GM19452 (cell line): ENCODE measurements around the gene TSC22D4.

Experiments used
- ATAC-seq: cut with Tn5 transposase; IDR thresholded peaks from one replicate; pipeline ENCODE4 v1.9.1; 2021; ENCODE audit not compliant: unreplicated experiment

Gene TSC22D4

DNA sequence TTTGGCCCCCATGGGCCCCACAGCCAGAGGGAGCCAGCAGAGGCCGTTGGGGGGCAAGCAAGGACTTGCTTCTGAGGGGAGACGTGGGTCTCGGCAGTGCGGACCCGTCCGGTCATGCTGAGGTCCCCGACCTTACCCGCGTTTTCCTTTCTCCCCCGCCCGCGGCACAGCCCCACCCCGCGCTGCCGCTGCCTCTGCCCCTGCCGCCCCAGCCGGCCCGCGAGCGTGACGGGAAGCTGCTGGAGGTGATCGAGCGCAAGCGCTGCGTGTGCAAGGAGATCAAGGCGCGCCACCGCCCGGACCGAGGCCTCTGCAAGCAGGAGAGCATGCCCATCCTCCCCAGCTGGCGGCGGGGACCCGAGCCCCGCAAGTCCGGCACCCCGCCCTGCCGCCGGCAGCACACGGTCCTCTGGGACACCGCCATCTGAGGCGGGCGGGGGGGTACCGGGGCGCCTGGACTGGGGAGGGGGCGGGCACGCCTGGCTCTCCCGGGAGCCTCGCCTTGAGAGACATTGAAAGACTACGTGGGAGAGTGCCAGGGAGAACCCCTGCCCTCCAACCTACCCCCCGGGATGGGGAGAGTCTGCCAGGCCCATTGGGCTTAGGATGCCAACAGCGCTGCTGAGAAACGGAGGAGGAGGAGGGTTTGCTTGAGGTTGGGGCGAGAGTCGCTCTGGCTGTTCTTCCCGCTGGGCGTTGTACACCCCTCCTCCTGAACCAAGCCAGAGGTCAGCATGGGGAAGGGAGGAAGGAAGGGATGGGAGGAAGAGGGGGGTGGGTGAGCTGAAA lies 14.7 kb upstream of the TSC22D4 start:
- ATAC-seq: no peak

DNA sequence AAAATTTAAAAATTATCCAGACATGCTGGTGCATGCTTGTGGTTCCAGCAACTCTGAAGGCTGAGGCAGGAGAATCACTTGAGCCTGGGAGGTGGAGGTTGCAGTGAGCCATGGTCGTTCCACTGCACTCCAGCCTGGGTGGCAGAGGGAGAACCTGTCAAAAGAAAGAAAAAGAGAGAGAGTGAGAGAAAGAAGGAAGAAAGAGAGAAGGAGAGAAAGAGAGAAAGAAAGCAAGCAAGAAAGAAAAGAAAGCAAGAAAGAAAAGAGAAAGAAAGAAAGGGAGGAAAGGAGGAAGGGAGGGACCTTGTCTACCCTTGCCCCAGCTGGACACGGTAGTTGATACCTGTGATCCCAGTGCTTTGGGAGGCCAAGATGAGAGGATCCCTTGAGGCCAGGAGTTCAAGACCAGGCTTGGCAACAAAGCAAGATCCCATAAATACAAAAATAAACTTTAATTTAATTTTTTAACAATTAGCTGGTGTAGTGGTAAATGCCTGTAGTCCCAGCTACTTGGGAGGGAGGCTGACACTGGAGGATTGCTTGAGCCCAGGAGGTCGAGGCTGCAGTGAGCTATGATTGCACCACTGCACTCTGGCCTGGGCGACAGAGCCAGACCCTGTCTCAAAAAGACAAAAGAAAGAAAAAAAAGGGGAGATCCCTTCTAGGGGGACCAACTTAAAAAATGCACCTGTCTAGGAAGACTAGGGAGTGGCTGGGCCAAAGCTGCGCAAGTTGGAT lies 13.9 kb upstream of the TSC22D4 start:
- no peak for ATAC-seq

DNA sequence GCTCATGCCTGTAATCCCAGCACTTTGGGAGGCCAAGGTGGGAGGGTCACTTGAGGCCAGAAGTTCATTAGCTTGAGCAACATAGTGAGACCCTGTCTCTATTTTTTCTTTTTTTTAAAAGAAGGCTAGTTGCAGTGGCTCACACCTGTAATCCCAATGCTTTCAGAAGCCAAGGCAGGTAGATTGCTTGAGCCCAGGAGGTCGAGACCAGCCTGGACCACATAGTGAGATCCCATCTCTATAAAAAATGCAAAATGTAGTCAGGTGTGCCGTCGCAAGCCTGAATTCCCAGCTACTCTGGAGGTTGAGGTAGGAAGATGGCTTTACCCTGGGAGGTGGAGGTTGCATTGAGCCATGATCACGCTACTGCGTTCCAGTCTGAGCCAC lies 12.2 kb upstream of the TSC22D4 start:
- no peak for ATAC-seq

DNA sequence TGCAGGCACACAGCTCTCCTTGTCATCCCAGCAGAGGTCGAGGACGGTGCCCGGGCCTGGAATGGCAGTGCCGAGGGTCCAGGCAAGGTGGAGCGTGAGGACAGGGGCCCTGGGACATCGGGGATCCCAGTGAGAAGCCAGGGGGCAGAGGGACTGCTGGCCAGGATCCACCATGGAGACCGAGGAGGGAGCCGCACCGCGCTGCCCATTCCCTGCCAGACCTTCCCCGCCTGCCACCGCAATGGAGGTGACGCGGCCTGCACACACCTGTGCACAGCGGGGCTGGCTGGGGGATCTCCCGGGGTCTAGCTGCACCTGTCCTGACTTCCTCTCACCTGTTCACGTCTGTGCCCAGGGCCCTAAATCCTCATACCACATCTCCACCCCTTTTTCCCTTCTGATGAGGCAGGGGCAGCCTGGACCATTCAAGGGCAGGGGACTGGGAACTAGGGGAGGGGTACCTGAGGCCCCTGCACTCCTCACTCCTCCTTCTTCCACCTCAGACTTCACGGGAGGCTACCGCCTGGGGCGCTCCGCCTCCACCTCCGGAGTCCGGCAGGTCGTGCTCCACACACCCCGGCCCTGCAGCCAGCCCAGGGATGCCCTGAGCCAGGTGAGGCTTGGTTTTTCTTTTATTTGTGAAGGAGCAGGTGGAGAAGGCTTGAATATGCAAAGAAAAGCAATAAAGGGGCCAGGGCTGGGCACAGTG lies 11.6 kb upstream of the TSC22D4 start:
- ATAC-seq: no peak

DNA sequence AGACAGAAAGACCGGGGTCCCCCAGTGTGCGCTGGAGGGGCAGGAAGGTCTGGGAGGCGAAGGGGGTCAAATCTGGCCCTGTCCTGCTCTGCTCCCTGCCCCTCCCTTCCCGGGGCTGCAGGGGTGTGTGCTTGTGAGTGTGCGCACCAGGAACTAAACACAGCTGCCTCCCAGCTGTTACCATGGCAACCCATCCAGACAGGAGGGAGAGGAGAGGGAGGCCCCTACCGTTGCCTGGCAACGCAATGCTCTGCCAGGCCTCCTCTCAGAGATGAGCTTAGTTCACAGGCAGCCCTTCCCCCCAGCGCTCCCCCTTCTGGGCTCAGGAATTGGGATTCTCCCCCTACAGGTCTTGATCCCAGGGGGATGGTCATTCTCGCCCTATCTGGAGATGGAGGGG lies 10.8 kb upstream of the TSC22D4 start:
- ATAC-seq: no peak

DNA sequence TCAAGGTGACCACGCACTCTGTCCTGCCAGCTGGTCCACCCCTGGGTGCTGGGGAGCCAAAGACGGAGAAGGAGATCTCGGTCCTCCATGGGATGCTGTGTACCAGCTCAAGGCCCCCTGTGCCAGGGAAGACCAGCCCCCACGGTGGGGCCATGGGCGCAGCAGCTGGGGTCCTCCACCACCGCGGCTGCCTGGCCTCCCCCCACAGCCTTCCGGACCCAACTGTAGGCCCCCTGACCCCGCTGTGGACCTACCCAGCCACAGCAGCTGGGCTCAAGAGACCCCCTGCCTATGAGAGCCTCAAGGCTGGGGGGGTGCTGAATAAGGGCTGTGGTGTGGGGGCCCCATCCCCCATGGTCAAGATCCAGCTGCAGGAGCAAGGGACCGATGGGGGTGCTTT lies 10.1 kb upstream of the TSC22D4 start:
- no peak for ATAC-seq

DNA sequence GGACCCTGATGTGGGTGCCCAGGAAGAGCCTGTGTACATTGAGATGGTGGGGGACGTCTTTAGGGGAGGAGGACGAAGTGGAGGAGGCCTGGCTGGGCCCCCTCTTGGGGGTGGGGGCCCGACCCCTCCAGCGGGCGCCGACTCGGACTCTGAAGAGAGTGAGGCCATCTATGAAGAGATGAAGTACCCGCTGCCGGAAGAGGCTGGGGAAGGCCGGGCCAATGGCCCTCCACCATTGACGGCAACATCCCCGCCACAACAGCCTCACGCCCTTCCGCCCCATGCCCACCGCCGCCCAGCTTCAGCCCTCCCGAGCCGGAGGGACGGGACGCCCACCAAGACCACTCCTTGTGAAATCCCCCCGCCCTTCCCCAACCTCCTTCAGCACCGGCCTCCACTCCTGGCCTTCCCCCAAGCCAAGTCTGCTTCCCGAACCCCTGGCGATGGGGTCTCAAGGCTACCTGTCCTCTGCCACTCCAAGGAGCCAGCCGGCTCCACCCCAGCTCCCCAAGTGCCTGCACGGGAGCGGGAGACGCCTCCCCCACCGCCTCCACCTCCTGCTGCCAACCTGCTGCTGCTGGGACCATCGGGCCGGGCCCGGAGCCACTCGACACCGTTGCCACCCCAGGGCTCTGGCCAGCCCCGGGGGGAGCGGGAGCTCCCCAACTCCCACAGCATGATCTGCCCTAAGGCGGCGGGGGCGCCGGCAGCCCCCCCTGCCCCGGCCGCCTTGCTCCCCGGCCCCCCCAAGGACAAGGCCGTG lies 9.5 kb upstream of the TSC22D4 start:
- no peak for ATAC-seq

DNA sequence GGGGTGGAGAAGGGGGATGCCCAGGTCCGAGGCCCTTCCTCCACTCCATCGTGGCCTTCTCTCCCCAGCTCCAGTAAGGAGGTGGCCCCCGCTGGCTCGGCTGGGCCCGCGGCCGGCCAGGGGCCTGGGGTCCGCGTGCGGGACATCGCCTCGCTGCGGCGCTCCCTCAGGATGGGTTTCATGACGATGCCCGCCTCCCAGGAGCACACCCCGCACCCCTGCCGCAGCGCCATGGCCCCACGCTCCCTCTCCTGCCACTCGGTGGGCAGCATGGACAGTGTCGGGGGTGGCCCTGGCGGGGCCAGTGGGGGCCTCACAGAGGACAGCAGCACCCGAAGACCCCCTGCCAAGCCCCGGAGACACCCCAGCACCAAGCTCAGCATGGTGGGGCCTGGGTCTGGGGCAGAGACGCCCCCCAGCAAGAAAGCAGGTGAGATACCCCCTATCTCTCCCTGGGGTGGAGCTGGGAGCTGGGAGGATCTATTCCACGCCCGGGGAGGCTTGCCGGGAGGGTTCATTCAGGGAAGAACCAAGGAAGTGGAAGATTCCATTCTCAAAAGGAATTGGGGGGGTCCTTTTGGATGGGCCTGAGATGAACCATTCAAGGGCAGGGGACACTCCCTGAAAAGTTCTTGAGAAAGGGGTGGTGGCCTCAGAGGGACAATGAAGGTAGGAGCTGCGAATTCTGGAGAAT lies 7.9 kb upstream of the TSC22D4 start:
- no peak for ATAC-seq

DNA sequence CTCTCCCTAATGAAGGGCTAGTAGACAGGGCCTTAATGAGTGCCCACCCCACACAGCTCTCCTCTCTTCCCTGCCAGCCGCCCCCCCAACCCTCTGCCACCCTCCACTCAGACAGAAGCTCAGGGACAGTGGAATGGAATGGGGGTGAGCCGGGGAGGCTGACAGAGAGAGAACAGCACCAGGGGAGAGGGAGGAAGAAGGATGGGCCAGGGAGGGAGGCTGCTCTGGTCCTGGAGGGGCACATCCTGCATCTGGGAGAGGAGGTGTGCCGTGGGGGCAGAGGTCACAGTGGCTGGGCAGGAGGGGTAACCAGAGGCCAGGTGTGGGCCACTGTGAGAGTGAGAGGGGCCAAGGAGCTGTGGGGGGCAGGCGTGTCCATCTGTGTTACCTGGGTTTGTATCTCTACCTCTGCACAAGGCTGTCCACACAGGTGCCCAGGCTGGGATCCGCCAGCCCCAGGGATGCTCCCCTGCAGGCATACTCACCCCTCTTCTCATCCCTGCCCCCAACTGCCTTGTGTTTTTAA lies 7.2 kb upstream of the TSC22D4 start:
- no peak for ATAC-seq

DNA sequence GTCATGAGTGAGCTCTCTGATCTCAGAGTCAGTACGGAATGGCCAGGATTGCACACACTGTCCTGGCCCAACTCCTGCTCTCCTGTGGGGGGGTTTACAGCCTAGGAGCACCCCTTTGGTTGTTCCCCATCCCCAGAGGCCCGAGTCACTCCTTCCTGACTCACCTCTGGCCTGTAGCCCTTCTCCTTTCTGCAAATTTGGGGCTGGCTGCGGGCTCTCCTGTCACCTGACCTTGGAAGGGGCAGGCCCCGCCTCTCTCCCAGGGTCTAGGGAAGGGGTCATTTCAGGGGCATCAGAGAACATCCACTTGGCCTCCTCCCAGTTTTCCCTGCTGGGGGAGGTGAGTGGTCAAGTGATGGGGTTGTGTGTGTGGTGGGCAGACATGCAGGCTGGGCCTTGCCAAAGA lies 6.5 kb upstream of the TSC22D4 start:
- ATAC-seq: no peak

DNA sequence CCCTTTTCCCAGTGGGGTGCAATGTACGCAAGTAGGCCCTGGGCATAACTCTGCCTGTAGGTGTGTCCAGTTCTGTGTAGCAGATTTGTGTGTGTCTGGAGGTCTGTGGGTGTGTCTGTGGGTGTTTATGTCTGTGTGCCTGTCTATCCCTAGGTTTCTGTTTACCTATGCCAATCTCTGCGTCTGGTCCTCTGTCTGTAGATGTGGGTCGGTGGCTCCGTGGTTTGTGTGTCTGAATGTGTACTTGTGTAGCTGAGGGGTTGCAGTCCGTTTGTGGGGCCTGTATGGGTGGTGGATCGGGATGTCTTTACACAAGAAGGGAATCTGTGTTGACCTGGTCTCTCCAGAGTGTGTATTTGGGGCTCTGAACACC lies 5.6 kb upstream of the TSC22D4 start:
- no peak for ATAC-seq

DNA sequence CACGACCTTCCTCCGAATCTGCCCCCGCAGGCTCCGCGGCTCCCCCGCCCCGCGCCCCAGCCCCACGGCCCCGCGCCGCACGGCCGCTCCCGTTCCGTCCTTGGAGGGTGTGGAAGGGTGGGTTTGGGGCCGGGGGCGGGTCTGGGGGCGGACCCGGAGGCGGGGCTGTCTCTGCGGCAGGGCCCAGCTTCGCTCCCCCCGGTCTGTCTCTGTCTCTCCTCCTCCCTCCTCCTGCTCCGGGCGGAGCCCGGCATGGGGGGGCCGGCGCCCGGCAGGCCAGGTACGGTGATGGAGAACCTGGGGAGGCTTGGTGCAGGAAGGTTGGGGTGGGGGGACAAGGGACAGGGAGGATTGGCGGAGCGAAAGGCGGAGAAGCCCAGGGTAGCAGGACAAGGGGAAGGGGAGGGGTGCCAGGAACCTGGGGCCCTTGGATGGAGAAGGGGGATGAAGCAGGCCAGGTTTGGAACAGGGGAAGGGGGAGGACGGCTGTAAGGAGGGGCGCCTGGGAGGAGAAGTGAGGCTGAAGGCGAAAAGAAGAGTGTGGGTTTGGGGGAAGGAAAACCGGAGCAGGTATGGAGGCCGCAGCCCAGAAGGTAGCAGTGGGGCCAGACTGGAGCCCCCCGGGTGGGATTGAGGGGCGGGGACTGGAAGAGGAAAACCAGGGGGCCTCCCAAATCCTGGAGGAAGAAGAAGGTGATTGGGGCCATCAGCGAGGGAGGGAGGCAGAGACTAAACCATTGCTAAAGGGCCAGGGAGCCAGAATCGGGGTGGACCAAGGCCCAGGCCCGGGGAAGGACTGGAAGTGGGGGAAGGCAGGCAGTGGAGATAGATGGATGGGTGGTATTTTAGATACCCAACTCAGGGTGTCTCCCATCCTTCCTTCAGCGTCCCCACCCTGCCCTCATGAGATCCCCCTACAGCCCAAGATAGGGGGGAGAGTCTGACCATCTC lies 5.0 kb upstream of the TSC22D4 start, which contains the start of gene NYAP1:
NYAP1 (plus strand) TSS at position 206 of the 951 bp plus-strand sequence. CDS start 1,385 bp downstream, outside the sequence.
- ATAC-seq: peak; percentile 7

DNA sequence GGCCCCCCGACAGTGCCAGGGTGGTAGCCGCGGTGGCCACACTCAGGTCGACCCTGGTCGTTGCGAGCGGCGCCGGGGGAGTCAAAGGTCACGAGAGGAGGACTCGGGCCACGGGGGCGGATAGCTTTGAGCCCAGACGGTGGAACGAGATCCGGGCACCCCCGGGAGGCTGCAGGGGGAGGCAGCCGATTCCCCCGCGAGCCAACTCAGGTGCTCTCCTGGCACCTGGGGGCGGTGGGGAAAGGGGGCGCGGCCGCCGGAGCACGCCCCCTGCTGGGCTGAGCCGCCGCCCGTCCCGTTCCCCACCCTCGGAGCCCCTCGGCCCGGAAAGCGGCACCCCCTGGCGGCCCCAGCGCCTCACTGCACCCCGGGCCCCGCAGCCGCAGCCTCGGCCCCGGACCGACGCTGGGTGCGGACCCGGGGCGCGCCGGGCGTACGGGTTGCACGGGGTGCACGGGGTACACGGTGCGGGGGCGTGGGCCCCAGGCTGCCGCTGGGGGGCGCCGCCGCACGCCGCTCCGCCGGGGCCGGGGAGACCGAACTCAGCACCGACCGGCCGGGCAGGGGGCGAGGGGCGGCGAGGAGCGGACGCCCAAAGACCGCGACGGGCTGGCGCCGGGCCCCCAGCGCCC lies 4.2 kb upstream of the TSC22D4 start:
- peak; percentile 52 for ATAC-seq

DNA sequence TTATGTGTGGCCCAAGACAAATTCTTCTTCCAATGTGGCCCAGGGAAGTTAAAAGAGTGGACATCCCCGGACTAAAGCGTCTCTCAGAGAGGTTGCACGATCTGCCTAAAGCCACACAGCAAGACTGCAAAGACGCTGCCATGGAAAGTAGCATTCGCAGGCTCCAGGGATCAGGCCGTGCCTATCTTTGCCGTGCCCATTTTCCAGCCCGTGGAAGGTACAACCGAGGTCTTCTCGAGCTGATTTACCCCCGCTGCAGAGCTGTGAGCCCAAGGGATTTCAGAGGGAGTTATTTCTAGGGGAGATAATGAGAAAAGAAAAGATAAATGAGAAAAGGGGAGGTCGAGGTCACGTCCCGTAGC lies 3.7 kb upstream of the TSC22D4 start:
- ATAC-seq: no peak

DNA sequence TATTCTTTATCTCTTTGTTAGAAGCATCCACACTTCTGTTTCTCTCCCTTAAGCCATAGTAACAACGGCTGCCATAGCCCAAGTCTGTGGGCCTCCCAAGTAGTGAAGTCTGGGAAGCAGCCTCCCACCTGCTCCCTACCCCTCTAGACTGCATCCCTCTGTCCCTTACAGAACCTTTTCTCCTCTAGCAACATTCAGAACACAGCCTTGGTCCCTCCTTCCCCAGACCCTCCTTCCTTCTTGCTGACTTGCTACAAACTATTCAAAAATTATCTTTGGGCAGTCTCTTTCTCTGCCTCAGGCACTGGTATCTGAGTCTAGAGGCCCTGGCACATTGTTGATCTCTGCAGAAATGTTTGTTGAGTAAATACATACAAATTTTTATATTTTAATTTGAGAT lies 2.5 kb upstream of the TSC22D4 start:
- ATAC-seq: no peak

DNA sequence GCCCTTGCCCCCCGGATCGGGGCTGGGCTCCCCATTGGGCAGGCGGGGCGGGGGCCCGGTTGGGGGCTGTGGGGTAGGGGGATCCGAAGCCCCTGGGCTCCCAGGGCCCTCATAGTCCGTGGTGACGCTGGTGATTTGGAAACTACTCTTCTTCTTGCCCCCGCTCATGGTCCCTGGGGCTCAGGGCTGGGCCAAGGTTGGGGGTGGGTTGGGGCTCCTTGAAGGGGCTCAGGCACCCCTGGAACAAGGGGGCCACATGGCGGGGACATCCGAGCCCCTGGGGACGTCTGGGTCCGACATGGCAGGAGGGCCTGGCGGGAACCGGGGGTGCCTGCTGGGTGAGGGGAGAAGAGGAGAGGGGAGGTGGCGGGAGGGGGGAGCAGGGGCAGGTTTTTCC lies 1.1 kb downstream of the TSC22D4 start:
- ATAC-seq: no peak

DNA sequence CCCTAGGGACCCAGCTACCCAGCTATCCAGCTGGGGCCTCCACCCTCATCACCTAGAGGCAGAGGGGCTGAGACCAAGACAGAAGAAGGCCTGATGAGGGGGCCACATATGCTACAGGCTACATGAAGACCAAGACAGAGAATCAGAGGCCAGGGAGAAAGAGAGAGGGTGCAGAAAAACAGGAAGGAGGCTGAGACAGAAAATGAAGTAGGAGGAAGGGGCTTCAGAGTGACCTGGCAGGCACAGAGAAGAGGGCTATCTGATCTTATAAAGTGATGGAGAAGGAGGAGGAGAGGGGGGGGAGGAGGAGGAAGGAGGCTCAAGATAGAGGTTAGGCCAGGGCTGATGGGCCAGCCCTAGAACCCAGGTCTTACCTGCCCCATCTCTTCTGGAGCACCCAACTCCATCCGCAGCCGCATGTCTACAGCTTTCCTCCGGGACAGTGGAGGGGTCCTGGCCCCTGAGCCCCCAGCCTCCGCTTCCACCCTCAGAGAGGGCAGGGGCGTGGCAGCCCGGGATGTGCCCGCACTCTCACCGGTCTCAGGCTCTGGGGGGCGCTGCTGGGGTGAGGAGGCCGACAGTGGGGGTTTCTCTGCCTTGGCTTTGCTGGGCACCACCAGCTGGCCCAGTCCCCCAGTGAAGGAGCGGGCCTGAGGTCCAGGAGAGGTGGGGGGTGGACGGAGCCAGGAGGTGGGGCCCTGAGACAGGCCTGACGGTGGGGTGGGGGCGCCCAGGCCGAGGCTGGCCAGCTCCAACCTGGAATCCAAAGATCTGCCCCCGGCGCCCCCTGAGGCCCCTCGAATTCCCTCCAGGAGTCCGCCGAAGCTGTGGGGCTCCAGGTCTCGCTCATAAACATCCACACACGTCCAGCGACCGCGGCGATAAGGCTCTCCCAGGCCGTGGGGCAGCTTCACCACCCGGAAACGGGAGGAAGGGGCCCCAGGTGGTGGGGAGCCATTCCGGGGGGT lies 1.8 kb downstream of the TSC22D4 start:
- ATAC-seq: no peak
